NCI-H748 (cell line): ENCODE data around the gene MYO9A.
"Not testable (repeated sequence)": the region's sequence is repeated elsewhere in the genome, so short reads cannot be mapped to it uniquely, and the experiment has no call there.

Source experiments
- DNase-seq: peaks from one replicate; lab custom pipeline; 2025; ENCODE audit not compliant: unreplicated experiment; lab: John Stamatoyannopoulos, UW

The MYO9A gene

GRCh38 chr15:71885390-71885789 lies 232.6 kb downstream of the MYO9A start:
- DNase-seq, result no peak

DNA sequence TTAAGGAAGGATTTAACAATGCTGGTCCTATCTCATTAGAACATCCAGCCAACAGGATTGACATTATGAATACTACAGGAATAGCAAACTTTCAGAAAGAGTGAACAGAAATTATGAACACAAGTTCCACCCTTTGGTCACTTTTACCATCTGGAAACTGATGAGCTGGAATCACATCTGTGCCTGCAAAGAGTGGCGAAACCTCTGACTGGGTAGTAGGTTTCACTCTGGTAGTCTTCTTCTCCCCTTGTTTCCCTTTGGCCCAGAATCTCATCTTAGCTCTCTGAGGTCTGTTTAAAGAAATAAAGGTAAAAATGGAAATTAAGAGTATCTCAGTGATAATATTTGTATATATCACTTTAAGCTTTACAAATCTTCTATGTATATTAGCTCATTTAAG lies 234.5 kb downstream of the MYO9A start:
- no peak for DNase-seq

DNA sequence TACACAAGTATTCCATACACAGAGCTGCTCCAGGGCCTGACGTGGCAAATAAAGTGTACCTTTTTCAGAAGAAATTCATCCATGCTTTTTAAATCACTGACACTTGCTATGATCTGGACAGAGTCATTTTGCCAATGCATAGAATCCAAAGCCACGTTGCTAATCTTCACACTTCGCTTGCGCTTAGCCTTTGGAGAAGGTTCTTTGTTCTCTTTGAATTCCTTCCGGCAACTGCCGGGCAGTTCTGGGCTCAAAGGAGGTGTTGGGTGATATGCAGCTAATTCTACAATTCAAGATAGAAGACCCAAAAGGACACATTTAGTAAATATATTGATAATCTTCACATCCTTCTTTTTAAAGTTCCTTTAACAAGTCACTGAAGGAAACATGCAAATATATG lies 237.7 kb downstream of the MYO9A start:
- DNase-seq, result no peak

DNA sequence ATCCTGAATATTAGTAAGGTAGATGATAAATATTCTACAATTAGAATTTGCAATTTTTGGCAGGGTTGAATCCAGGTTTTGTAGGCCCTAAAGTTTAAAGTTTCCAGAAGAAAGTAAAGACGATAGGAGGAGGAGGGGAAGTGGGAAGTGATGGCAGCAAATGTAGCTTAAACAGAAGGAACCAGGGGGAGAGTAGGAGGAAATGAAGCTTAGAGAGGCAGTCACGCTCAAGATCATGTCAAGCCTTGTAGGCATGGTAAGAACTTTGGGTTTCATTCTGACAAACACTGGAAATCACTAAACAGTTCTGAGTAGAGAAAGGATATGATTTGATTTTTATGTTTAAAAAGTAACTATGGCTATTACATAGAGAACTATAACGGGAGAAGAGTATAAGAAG lies 243.7 kb downstream of the MYO9A start:
- DNase-seq, result no peak

DNA sequence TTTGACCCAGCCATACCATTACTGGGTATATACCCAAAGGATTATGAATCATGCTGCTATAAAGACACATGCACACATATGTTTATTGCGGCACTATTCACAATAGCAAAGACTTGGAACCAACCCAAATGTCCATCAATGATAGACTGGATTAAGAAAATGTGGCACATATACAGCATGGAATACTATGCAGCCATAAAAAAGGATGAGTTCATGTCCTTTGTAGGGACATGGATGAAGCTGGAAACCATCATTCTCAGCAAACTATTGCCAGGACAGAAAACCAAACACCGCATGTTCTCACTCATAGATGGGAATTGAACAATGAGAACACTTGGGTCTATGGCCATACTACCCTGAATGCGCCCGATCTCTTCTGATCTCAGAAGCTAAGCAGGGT lies 259.7 kb downstream of the MYO9A start:
- not testable (repeated sequence) for DNase-seq

DNA sequence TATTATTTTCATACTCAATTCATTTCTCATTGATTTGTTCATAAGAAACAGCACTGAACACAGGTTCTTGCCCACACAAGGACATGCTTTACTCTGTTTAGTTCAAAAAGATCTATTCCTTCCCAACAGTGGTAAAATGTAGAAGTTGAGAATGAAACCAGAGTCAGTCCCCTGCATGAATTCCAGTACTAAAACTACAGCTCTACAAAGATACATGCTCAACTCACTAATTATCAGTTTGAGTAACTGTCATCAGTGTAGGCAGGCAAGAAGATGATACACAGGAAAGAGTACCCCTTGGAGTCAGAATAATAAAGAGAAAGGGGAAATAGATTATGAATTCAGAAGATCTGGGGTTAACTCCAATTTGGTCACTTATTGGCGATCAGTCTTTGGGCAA lies 264.4 kb downstream of the MYO9A start:
- no peak for DNase-seq

- no peak for DNase-seq
Measured at GRCh38 chr15:71844916-71845315, 273.0 kb downstream of the MYO9A start.

DNA sequence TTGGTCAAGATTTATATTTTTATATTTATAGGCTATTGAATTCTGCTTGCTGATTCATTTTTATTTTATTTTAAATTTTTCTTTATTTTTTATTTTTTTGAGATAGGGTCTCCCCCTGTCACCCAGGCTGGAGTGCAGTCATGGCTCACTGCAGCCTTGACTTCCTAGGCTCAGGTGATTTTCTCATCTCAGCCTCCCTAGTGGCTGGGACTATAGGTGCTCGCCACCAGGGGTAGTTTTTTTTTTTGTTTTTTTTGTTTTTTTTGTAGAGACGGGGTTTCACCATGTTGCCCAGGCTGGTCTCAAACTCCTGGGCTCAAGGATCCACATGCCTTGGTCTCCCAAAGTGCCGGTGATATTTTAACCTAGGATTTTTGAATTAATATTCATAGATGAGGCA lies 276.4 kb downstream of the MYO9A start:
- no peak for DNase-seq

DNA sequence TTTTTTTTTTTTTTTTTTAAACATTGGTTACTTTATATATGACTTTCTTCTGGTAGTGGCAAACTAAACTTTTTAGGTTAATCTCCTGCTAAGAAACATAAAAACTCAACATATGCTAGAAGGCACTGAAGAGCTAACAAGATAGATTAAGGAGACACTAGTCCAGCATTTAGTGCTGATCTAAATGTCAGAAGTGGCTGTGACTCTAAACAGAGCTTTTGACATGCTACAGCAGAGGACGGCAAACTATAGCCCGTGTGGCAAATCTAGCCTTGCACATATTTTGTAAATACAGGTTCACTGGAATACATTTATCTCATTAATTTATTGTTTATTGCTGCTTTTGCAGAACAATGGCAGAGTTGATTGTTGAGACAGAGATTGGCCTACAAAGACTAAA lies 287.0 kb downstream of the MYO9A start:
- no peak for DNase-seq

GRCh38 chr15:71826196-71826595 lies 291.8 kb downstream of the MYO9A start:
- DNase-seq, result no peak

DNA sequence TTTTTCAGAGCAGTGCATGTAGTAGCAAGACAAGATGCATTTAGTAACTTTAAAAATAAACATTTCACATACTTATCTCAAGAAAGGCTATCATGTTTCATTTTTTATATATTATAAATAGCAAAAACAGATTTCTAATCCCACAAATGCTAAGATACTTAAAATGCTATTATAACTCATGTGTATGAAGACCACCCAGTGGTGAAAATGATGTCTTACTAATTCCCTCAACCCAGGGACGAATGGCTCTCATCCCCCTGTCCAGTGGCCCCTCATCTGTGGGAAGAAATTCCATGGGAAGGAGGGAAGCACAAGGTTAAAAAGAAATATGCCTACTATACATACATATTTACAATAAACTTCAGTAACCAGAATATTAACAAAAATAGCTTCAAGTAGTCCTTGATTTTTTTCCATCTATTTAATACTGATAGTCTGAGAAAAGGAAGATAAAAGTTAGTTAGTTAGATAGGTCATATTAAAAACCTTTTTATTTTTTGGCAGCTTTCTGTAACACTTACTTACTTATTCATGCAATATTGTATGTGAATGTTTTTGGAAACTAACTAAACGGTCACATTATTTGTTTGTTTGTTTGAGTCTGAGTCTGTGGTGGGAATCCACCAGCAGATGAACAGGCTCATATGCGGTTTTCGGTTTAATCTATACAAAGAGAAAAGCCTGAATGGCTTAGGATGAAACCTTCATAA lies 292.8 kb downstream of the MYO9A start:
- no peak for DNase-seq

GRCh38 chr15:71823801-71824200 lies 294.1 kb downstream of the MYO9A start:
- no peak for DNase-seq

DNA sequence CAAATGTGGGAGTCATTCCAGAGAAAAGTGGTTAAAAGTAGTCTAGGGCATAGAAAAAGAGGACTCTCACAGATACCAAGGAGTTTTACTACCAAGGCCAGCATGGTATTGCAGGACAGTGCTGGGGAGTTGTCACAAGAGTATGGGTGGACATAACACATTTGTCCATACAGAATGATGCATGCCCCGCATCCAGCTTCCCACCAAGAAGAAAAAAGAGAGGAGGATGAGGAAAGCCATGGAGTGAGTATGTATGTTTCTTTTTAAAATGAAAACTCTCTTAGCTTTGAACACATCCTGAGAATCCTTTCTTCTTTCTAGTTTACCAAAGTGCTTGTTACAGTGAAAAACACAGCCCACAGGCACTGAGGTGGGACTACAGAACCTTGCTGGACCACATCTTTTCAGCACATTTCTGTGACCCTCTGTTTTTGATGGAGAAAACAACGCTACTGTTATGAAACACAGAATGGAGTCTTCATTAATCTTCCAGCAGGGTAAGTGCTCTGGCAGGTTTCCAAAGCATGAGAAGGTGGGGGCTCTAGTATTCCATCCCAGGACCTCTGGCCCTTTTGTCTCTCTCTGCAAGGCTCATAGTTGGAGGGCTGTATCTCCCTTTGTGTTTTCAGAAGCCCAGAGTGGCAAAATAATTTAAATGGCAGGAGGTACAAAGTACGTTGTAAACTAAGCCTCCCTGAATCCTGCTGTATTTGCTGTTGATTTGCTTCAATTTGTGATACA lies 294.9 kb downstream of the MYO9A start:
- no peak for DNase-seq

DNA sequence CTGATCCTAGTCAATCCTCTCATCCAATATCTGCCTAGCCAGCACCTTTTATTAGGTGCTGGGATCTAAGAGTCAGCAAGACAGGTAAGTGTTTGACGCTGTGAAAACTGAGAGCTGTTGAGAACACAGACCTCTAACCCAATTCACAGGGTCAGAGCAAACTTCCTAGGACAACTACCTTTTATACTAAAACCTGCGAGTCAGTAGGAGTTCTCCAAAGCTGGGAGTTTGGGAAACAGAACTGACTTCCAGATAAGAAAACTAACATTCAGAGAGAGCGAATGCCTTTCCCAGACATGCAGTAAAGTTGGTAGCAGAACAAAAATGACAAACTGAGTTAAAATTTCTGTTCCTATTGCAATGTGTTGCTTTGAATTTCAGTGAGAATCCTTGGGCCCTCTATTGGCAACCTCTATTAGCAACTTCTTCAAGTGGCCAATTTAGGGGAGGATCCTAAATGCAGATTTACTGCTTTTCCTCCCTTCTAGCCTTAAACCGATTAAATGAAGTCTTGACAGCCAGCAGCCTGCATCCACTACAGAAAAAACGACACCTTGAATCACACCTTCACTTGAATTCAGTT lies 296.3 kb downstream of the MYO9A start:
- no peak for DNase-seq

DNA sequence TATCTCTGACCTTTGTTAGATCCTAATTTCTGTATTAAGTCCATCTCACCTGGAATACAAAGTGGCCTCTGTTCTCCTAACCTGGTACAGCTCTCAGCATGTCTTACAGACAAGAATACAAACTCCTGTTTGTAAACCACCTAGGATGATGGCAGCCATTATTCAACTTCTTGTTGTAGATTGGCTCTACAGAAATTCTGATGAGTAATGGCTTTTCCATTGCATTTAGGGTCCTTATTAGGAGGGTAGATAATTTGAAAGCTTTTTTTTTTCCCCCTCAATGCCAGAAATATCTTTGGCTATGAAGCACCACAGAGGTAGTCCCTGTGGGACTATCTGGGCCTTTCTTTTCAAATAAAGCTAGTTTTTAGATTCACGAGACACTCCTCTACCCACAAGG lies 297.8 kb downstream of the MYO9A start:
- DNase-seq, result no peak

DNA sequence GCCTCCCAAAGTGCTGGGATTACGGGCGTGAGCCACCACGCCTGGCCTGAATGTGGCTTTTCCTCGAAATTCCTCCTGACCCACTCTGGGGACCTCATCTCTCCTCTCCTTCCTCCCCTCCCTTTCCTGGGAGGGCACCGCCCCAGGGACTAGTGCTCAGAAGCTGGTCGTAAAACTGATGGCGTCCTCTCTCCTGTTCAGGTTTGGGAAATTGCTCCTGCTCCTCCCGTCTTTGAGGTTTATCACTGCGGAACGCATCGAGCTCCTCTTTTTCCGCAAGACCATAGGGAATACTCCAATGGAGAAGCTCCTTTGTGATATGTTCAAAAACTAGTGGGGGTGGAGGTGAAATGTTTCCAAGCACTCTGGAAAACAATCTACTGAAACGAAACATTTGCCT lies 300.6 kb downstream of the MYO9A start:
- no peak for DNase-seq

GRCh38 chr15:71815301-71815700 lies 302.6 kb downstream of the MYO9A start:
- DNase-seq, result no peak

- no peak for DNase-seq
Measured at GRCh38 chr15:71813723-71814470, 304.1 kb downstream of the MYO9A start.

DNA sequence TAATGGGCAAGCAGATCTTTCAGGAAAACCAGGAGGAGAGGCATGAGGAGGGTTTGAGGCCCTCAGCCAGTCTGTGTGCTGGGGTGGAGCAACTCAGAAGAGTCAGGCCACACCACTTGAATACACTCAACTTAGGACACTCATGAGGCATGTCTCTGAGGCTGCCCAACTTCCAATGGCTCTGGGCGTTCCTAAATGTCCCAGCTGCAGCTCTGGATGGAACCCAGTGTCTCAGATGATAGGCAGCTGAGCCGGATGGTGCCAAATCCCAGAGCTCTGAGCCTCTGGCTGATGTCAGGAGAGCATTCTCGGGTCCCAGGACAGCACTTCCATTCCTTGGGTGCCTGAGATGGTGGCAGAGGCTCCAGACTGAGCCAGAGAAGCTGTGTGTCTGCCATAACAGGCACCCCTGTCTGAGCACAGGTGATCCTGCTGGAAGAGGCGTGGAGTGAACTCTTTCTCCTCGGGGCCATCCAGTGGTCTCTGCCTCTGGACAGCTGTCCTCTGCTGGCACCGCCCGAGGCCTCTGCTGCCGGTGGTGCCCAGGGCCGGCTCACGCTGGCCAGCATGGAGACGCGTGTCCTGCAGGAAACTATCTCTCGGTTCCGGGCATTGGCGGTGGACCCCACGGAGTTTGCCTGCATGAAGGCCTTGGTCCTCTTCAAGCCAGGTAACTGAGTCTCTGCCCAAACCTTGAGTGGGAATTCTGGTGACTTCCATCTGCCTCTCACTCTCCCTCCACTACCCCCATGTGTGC lies 304.8 kb downstream of the MYO9A start:
- no peak for DNase-seq

- DNase-seq, result no peak
Measured at GRCh38 chr15:71811752-71812735, 305.9 kb downstream of the MYO9A start.
